ENCODE results near the gene CBX6.
A peak's percentile ranks its signal among the peaks of the same experiment; 100 is the strongest.

The CBX6 gene

GRCh38 chr22:38850399-38850798, 21.6 kb downstream of the CBX6 start:
- H4K8ac ChIP-seq (ENCODE audit: low read depth, low read length), result no peak overlapping the region
- no peak overlapping the region for H3K23ac ChIP-seq (ENCODE audit: low read depth, low read length, poor library complexity)
- H3K4me1 ChIP-seq (ENCODE audit: control insufficient read depth in 2 of 2, insufficient read depth in 1 of 2, low read depth in 1 of 2, low read length in 2 of 2), result peaks cover 4 to 10% of the 10 kb centered on the region in 2 donors
- no peaks in the 10 kb centered on the region for H3K36me3 ChIP-seq (replicated peaks in 1 of 2; ENCODE audit: control insufficient read depth in 2 of 2, insufficient read depth in 2 of 2, low read length in 2 of 2)
- no CpG with 5 or more reads among the region's 2 CpGs for WGBS, 2 donors (ENCODE audit: extremely low coverage in 2 of 2, insufficient read length in 2 of 2, insufficient replicate concordance in 1 of 2)
- no peak overlapping the region for H3K27ac ChIP-seq (replicated peaks; ENCODE audit: low read length)
- no peak overlapping the region for H3K9ac ChIP-seq (ENCODE audit: low read depth, low read length, poor library complexity)
- H4K91ac ChIP-seq (ENCODE audit: low read depth, low read length, poor library complexity), result no peak overlapping the region
- no peak overlapping the region for H2BK120ac ChIP-seq (ENCODE audit: low read depth, low read length)
- no peak overlapping the region for H3K4ac ChIP-seq (ENCODE audit: low read length)
- H2BK12ac ChIP-seq (ENCODE audit: low read length), result no peak overlapping the region
- H3K14ac ChIP-seq (ENCODE audit: low read length), result no peak overlapping the region
- no peak overlapping the region for H3K4me3 ChIP-seq (ENCODE audit: low read length in 2 of 2)
- DNase-seq (ENCODE audit: low spot score), result no peak
- no peak overlapping the region for H2BK15ac ChIP-seq (ENCODE audit: low read length)
- peaks cover 0 to 74% (median 3%) of the 10 kb centered on the region in 3 experiments for H3K27me3 ChIP-seq (ENCODE audit: control insufficient read depth in 3 of 3, insufficient read depth in 3 of 3, low read depth in 1 of 3, low read length in 3 of 3)
- no peaks in the 10 kb centered on the region for H3K79me1 ChIP-seq (ENCODE audit: low read depth, low read length)
- H2BK5ac ChIP-seq (ENCODE audit: low read length), result no peak overlapping the region
- H3K18ac ChIP-seq (ENCODE audit: low read length), result no peak overlapping the region
- no peak overlapping the region for H2AFZ ChIP-seq (ENCODE audit: low read length)
- H3K4me2 ChIP-seq (ENCODE audit: insufficient read depth, low read length, poor library complexity, severe bottlenecking), result no peak overlapping the region
- no peaks in the 10 kb centered on the region for H3K9me3 ChIP-seq (replicated peaks in 1 of 2; ENCODE audit: control insufficient read depth in 2 of 2, insufficient read depth in 1 of 2, low read depth in 1 of 2, low read length in 2 of 2)
- H2AK5ac ChIP-seq (ENCODE audit: low read depth, low read length), result peak overlapping the region; percentile 33

DNA sequence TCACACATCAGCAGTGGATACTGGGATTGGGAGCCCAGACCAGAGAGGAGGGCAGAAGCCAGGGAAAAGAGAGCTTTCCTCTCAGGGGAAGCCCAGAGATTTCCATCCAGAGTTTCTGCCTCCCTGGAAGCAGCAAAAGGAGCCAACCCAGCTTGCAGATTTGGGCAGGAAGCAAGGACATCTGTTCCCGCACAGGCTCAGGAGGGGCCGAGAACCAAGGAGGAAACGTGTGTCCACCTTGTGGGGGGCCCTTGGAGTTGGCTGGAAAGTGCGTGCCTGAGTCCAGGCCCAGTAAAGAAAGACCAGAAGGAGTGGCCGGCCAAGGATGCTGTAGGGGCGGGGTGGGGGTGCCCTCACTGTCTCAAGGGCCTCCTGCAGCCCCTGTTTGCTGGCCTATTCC, 22.2 kb downstream of the CBX6 start:
- whole genome bisulfite sequencing, 2 donors (ENCODE audit: extremely low coverage in 2 of 2, insufficient read length in 2 of 2, insufficient replicate concordance in 1 of 2), result no CpG with 5 or more reads among the region's 6 CpGs
- no peak overlapping the region for H2BK12ac ChIP-seq (ENCODE audit: low read length)

DNA sequence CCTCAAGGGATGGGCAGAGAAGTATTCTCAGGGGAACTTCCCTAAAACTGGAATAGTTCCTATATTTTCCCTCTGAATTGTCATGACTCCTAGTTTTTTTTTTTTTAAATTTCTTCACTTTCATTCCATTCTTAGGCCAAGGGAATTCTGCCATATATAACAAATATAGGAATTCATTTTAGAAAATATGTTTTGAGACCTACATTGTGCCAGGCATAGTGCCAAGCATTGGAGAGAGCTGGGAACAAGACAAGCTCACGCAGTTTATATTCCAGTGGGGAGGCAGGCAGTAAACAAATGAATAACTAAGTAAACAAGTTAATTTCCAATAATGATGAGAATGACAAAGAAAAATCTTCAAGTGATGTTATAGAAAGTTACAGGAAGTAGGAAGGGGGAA, 25.6 kb downstream of the CBX6 start:
- Histone ChIP-seq H4K91ac (ENCODE audit: low read depth, low read length, poor library complexity) (no peak overlapping the region), H3K4me3 (ENCODE audit: low read length in 2 of 2) (no peak overlapping the region), H3K36me3 (replicated peaks in 1 of 2; ENCODE audit: control insufficient read depth in 2 of 2, insufficient read depth in 2 of 2, low read length in 2 of 2) (no peaks in the 10 kb centered on the region), H3K9me3 (replicated peaks in 1 of 2; ENCODE audit: control insufficient read depth in 2 of 2, insufficient read depth in 1 of 2, low read depth in 1 of 2, low read length in 2 of 2) (no peaks in the 10 kb centered on the region), H3K23ac (ENCODE audit: low read depth, low read length, poor library complexity) (no peak overlapping the region), H3K14ac (ENCODE audit: low read length) (no peak overlapping the region), H2AK5ac (ENCODE audit: low read depth, low read length) (no peak overlapping the region), H3K27me3 (ENCODE audit: control insufficient read depth in 3 of 3, insufficient read depth in 3 of 3, low read depth in 1 of 3, low read length in 3 of 3) (peaks cover 3 to 89% (median 31%) of the 10 kb centered on the region in 3 experiments), H3K9ac (ENCODE audit: low read depth, low read length, poor library complexity) (no peak overlapping the region), H2BK120ac (ENCODE audit: low read depth, low read length) (no peak overlapping the region), H2AFZ (ENCODE audit: low read length) (no peak overlapping the region), H3K4me1 (ENCODE audit: control insufficient read depth in 2 of 2, insufficient read depth in 1 of 2, low read depth in 1 of 2, low read length in 2 of 2) (peaks cover 0 to 2% of the 10 kb centered on the region in 2 donors), H2BK12ac (ENCODE audit: low read length) (no peak overlapping the region), H3K79me1 (ENCODE audit: low read depth, low read length) (peaks cover 2% of the 10 kb centered on the region), H4K8ac (ENCODE audit: low read depth, low read length) (no peak overlapping the region), H2BK15ac (ENCODE audit: low read length) (no peak overlapping the region), H3K27ac (replicated peaks; ENCODE audit: low read length) (no peak overlapping the region), H3K4ac (ENCODE audit: low read length) (no peak overlapping the region), H3K18ac (ENCODE audit: low read length) (no peak overlapping the region), H3K4me2 (ENCODE audit: insufficient read depth, low read length, poor library complexity, severe bottlenecking) (no peak overlapping the region), H2BK5ac (ENCODE audit: low read length) (no peak overlapping the region)
- no CpG with 5 or more reads among the region's 1 CpG for WGBS, 2 donors (ENCODE audit: extremely low coverage in 2 of 2, insufficient read length in 2 of 2, insufficient replicate concordance in 1 of 2)
- no peak for DNase-seq (ENCODE audit: low spot score)

More for the DNA sequence above, 22.2 kb downstream of the CBX6 start:
- Histone ChIP-seq H2BK120ac (ENCODE audit: low read depth, low read length) (no peak overlapping the region), H3K27ac (replicated peaks; ENCODE audit: low read length) (no peak overlapping the region), H3K14ac (ENCODE audit: low read length) (no peak overlapping the region), H3K4me2 (ENCODE audit: insufficient read depth, low read length, poor library complexity, severe bottlenecking) (no peak overlapping the region), H3K4ac (ENCODE audit: low read length) (no peak overlapping the region), H3K9ac (ENCODE audit: low read depth, low read length, poor library complexity) (no peak overlapping the region), H3K4me1 (ENCODE audit: control insufficient read depth in 2 of 2, insufficient read depth in 1 of 2, low read depth in 1 of 2, low read length in 2 of 2) (peaks cover 4 to 10% of the 10 kb centered on the region in 2 donors), H3K36me3 (replicated peaks in 1 of 2; ENCODE audit: control insufficient read depth in 2 of 2, insufficient read depth in 2 of 2, low read length in 2 of 2) (no peaks in the 10 kb centered on the region), H2AFZ (ENCODE audit: low read length) (no peak overlapping the region), H3K4me3 (ENCODE audit: low read length in 2 of 2) (no peak overlapping the region), H3K27me3 (ENCODE audit: control insufficient read depth in 3 of 3, insufficient read depth in 3 of 3, low read depth in 1 of 3, low read length in 3 of 3) (peaks cover 0 to 80% (median 9%) of the 10 kb centered on the region in 3 experiments), H4K8ac (ENCODE audit: low read depth, low read length) (no peak overlapping the region), H2AK5ac (ENCODE audit: low read depth, low read length) (no peak overlapping the region), H3K18ac (ENCODE audit: low read length) (peak overlapping the region; percentile 27), H3K23ac (ENCODE audit: low read depth, low read length, poor library complexity) (no peak overlapping the region), H2BK5ac (ENCODE audit: low read length) (no peak overlapping the region), H2BK15ac (ENCODE audit: low read length) (peak overlapping the region; percentile 12), H4K91ac (ENCODE audit: low read depth, low read length, poor library complexity) (no peak overlapping the region), H3K79me1 (ENCODE audit: low read depth, low read length) (no peaks in the 10 kb centered on the region), H3K9me3 (replicated peaks in 1 of 2; ENCODE audit: control insufficient read depth in 2 of 2, insufficient read depth in 1 of 2, low read depth in 1 of 2, low read length in 2 of 2) (no peaks in the 10 kb centered on the region)
- no peak for DNase-seq (ENCODE audit: low spot score)

DNA sequence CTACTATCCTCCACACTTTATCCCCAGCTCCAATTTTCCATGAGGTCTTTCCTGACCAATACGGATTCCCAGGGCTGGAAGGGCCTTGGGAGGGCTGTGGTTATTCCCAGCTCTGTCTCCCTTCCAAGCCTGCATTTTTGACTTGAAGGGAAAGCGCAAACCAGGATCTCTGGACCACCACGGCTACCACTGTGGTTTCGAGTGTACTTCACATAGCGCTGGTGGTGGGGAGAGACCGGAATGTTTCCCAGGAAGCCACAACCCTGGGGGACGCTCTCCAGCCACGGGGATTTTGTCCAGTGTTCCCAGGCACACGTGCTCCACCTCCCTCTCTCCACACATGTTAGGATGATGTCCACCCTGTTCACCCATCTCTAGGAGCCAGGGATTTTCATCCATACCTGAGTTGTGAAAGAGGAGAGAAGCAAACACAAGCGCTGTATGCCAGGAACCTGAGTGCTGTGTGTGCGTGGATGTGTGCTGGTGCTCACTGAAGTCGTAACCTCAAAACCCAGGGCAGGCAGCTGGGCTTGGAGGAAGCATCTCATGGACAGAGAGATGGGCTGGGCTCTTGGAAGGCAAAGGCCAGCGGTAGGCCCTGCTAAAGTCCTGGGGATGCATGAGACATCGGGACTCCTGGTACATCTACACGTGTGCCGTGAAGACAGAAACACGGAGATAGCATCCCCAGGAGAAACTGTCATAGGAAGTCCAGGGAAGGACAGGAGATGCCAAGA, 26.8 kb downstream of the CBX6 start:
- no peak overlapping the region for H2BK120ac ChIP-seq (ENCODE audit: low read depth, low read length)
- no peak overlapping the region for H3K9ac ChIP-seq (ENCODE audit: low read depth, low read length, poor library complexity)
- H3K4me1 ChIP-seq (ENCODE audit: control insufficient read depth in 2 of 2, insufficient read depth in 1 of 2, low read depth in 1 of 2, low read length in 2 of 2), result no peaks in the 10 kb centered on the region
- H3K27ac ChIP-seq (replicated peaks; ENCODE audit: low read length), result no peak overlapping the region
- no peak overlapping the region for H2BK15ac ChIP-seq (ENCODE audit: low read length)
- H2AK5ac ChIP-seq (ENCODE audit: low read depth, low read length), result peak overlapping the region; percentile 12
- DNase-seq (ENCODE audit: low spot score), result no peak
- no peak overlapping the region for H2BK12ac ChIP-seq (ENCODE audit: low read length)
- no CpG with 5 or more reads among the region's 17 CpGs for WGBS, 2 donors (ENCODE audit: extremely low coverage in 2 of 2, insufficient read length in 2 of 2, insufficient replicate concordance in 1 of 2)
- H2BK5ac ChIP-seq (ENCODE audit: low read length), result no peak overlapping the region
- peaks cover 3 to 89% (median 36%) of the 10 kb centered on the region in 3 experiments for H3K27me3 ChIP-seq (ENCODE audit: control insufficient read depth in 3 of 3, insufficient read depth in 3 of 3, low read depth in 1 of 3, low read length in 3 of 3)
- no peaks in the 10 kb centered on the region for H3K9me3 ChIP-seq (replicated peaks in 1 of 2; ENCODE audit: control insufficient read depth in 2 of 2, insufficient read depth in 1 of 2, low read depth in 1 of 2, low read length in 2 of 2)
- H3K36me3 ChIP-seq (replicated peaks in 1 of 2; ENCODE audit: control insufficient read depth in 2 of 2, insufficient read depth in 2 of 2, low read length in 2 of 2), result no peaks in the 10 kb centered on the region
- no peak overlapping the region for H3K4me2 ChIP-seq (ENCODE audit: insufficient read depth, low read length, poor library complexity, severe bottlenecking)
- peaks cover 4% of the 10 kb centered on the region for H3K79me1 ChIP-seq (ENCODE audit: low read depth, low read length)
- H2AFZ ChIP-seq (ENCODE audit: low read length), result no peak overlapping the region
- H4K8ac ChIP-seq (ENCODE audit: low read depth, low read length), result no peak overlapping the region
- no peak overlapping the region for H4K91ac ChIP-seq (ENCODE audit: low read depth, low read length, poor library complexity)
- no peak overlapping the region for H3K18ac ChIP-seq (ENCODE audit: low read length)
- no peak overlapping the region for H3K4ac ChIP-seq (ENCODE audit: low read length)
- no peak overlapping the region for H3K4me3 ChIP-seq (ENCODE audit: low read length in 2 of 2)
- no peak overlapping the region for H3K14ac ChIP-seq (ENCODE audit: low read length)
- no peak overlapping the region for H3K23ac ChIP-seq (ENCODE audit: low read depth, low read length, poor library complexity)
